Epithelial cell of proximal tubule (primary cell): Measurements from ENCODE around the gene KCNT1. TPM values are rescaled to one million over a fixed set of nuclear protein-coding genes. Genes with fewer than 3 reads are reported as not detected.

Source experiments
- DNase-seq: peaks from one replicate; pipeline ENCODE4 v3.0.0-alpha.2; 2011; ENCODE audit warnings: low read depth
- H3K4me3 ChIP-seq: 2 replicates; pipeline ENCODE4 v1.5.1; 2011; ENCODE audit warnings: low read depth, mild to moderate bottlenecking, low read length
- CTCF ChIP-seq: conservative IDR thresholded peaks from 2 replicates; pipeline ENCODE4 v1.5.1; 2012; ENCODE audit warnings: low read depth, mild to moderate bottlenecking, low read length
- total RNA-seq: library from RNA; depleted of rRNA; stranded (reverse); fragments of >200 nt; gene quantifications from 2 replicates; pipeline ENCODE4 v1.2.3, GENCODE V29; 2015

The KCNT1 gene
- total RNA-seq, 1 donor from 2014 or later, result not detected

- DNase-seq, result no peak
- no peak for TF ChIP-seq CTCF
- no peak overlapping the region for H3K4me3 ChIP-seq
These were observed 18.5 kb upstream of the KCNT1 start for GRCh38 chr9:135683401-135684034.

- H3K4me3 ChIP-seq, result no peak overlapping the region
- TF ChIP-seq CTCF, result no peak
These were observed 17.3 kb upstream of the KCNT1 start for GRCh38 chr9:135684691-135685090.

GRCh38 chr9:135687216-135687615 lies 14.8 kb upstream of the KCNT1 start:
- no peak for DNase-seq
- TF ChIP-seq CTCF, result no peak
- no peak overlapping the region for H3K4me3 ChIP-seq

More at GRCh38 chr9:135684691-135685090, 17.3 kb upstream of the KCNT1 start:
- DNase-seq, result no peak

- TF ChIP-seq CTCF, result no peak
- H3K4me3 ChIP-seq, result no peak overlapping the region
- no peak for DNase-seq
These were observed 13.0 kb upstream of the KCNT1 start for GRCh38 chr9:135689011-135689410.

GRCh38 chr9:135690836-135691570 lies 11.0 kb upstream of the KCNT1 start:
- TF ChIP-seq CTCF, result no peak
- H3K4me3 ChIP-seq, result no peak overlapping the region
- no peak for DNase-seq

- H3K4me3 ChIP-seq, result no peak overlapping the region
- no peak for TF ChIP-seq CTCF
These were observed 9.6 kb upstream of the KCNT1 start for GRCh38 chr9:135692410-135692809.

More at GRCh38 chr9:135692410-135692809, 9.6 kb upstream of the KCNT1 start:
- no peak for DNase-seq
